NCI-H1105 treated with DMSO at 0.1 percent for 48 hours (cell line): ENCODE measurements around the gene NCR1.
"Not testable (repeated sequence)": the region's sequence is repeated elsewhere in the genome, so short reads cannot be mapped to it uniquely, and the experiment has no call there.

Experiments
- DNase-seq: peaks from one replicate; lab custom pipeline; 2025; lab: John Stamatoyannopoulos, UW

Gene NCR1, protein sequence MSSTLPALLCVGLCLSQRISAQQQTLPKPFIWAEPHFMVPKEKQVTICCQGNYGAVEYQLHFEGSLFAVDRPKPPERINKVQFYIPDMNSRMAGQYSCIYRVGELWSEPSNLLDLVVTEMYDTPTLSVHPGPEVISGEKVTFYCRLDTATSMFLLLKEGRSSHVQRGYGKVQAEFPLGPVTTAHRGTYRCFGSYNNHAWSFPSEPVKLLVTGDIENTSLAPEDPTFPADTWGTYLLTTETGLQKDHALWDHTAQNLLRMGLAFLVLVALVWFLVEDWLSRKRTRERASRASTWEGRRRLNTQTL

DNA sequence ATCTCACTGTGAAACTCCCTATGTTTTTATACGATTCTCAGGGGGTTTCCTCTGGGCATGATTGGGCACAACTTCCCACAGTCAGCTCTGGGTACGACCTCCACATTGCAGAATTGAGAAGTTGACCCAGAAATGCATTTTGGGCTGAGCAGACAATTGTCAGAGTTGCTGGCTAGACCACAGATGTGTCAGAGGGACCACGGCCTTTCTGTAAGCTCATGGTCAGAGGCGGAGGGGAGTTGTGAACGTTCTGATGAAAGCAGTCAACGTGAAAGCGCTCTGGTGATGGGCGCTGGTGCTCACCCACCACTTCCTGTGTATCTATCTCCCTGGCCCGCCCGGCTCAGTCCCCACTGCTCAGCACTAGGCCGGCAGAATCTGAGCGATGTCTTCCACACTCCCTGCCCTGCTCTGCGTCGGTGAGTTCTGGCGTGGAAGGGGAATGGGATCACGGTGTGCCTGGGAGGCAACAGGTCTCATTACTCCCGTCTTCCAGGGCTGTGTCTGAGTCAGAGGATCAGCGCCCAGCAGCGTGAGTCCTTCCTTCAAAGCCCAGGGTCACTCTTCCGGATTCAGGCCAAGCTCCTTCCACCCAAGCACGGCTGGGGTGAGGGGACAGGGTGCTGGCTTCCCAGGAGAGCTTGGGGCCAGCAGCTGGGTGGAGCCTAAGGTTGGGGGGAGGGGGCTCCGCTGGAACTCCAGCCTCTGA is at the start of gene NCR1:
Gene NCR1 (plus strand): TSS at position 346 of the 709 bp plus-strand sequence. CDS start 40 bp downstream, at position 386.
- no peak for DNase-seq

DNA sequence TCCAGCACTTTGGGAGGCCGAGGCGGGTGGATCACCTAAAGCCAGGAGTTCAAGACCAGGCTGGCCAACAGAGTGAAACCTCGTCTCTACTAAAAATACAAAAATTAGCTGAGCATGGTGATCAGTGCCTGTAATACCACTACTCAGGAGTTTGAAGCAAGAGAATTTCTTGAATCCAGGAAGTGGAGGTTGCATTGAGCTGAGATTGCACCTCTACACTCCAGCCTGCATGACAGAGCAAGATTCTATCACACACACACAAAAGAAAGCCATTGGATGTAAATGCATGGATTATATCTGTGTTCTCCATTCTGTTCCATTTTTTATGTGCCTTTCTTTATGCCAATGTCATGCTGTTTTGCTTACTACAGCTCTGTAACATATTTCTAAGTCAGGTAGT is 47.5 kb upstream of the NCR1 start:
- not testable (repeated sequence) for DNase-seq

DNA sequence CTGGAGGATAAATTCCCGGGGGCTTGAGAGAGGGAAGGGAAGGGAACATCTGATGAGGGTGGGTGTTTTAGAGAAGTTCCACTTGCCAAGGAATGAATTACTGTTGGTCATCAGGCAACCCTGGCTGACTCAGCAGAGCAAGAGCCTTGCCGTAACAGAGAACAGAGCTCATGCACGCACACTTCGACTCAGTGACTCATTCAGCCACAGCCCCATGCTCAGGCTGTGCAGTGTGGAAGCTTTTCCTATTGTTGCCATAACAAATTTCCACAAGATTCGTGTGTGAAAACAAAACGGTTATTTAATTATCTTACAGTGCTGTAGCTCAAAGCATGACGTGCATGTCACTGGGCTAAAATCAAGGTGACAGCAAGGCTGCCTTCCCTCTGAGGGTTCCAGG is 46.5 kb upstream of the NCR1 start:
- not testable (repeated sequence) for DNase-seq

DNA sequence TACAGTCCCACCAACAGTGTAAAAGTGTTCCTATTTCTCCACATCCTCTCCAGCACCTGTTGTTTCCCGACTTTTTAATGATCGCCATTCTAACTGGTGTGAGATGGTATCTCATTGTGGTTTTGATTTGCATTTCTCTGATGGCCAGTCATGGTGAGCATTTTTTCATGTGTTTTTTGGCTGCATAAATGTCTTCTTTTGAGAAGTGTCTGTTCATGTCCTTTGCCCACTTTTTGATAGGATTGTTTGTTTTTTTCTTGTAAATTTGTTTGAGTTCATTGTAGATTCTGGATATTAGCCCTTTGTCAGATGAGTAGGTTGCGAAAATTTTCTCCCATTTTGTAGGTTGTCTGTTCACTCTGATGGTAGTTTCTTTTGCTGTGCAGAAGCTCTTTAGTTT is 42.5 kb upstream of the NCR1 start:
- not testable (repeated sequence) for DNase-seq

DNA sequence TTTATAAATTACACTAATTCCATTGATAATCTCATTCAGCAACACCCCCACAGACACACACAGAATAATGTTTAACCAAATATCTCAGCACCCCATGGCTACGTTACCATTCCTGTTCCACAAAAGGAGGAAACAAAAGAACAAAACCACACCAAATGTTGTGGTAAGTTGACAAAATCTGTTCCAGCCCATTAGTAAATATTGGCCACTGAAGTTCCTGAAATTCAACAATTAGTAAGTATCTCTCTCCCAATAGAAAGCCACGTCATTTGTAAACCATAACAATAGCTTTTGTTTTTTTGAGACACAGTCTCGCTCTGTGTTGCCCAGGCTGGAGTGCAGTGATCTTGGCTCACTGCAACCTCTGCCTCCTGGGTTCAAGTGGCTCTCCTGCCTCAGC is 34.3 kb upstream of the NCR1 start:
- DNase-seq: no peak

DNA sequence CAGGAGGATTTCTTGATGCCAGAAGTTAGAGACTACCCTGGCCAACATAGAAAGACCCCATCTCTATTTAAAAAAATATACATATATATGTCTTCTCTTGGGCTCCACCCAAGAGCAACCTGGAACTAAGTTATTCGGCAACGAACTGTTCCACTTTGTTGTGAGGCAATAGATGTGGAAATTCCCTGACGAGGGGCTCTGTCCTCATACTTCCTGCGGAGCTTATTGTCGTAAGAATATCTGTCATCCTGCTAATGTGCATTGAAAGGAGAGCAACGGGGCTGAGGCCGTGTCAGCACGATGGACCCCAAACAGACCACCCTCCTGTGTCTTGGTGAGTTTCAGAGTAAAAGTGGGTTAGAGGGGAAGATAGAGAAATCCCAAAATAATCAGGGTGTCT is 32.0 kb upstream of the NCR1 start, which contains the start of gene FCAR:
Gene FCAR (plus strand): TSS at position 246 of the 400 bp plus-strand sequence. CDS start 55 bp downstream, at position 301.
- DNase-seq: no peak

DNA sequence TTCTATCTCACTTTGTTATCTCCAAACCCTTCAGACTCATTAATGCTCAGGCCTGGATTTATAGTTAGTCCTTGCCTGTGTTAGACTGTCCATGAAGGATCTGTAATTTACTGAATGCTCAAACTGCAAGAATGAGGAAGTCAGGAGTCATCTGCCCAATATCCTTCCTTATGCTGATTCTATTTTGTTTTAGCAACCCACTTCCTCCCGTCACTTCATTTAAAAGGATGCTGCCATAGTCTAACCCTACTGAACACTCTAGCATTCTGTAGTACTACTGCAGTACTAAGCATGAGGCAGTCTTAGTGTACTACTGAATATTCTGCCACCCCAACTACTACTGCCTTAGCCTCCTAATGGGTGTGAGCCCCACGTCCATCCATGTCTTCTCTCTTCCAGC is 30.4 kb upstream of the NCR1 start:
- DNase-seq: no peak

DNA sequence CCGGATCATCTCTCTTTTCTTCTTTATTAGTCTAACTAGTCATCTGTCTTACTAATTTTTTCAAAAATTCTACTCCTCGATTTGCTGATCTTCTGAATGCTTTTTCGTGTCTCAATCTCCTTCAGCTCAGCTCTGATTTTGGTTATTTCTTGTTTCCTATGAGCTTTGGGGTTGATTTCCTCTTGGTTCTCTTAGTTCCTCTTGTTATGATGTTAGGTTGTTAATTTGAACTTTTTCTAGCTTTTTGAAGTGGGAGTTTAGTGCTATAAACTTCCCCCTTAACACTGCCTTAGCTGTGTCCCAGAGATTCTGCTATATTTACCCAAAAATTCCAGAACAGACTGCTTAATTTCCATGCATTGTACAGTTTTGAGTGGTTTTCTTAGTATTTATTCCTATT is 28.5 kb upstream of the NCR1 start:
- no peak for DNase-seq

DNA sequence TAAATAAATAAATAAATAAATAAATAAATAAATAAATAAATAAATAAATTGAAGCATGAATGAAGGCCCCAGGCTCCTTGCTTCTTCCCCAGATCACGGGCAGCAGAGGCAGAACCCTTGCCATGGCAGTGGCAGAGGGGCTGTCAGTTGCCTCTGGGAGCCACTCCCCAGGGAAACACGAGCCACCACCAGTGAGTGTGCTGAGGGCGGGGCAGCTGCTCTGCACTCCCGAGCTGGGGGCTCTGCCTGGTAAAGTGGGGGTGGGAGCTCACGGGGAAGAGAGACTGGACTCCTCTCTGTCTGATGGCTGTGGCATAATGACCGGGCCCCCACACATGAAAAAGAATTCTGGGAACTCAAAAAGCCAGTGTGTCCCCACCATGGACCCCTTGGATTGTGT is 24.1 kb upstream of the NCR1 start:
- DNase-seq: no peak

DNA sequence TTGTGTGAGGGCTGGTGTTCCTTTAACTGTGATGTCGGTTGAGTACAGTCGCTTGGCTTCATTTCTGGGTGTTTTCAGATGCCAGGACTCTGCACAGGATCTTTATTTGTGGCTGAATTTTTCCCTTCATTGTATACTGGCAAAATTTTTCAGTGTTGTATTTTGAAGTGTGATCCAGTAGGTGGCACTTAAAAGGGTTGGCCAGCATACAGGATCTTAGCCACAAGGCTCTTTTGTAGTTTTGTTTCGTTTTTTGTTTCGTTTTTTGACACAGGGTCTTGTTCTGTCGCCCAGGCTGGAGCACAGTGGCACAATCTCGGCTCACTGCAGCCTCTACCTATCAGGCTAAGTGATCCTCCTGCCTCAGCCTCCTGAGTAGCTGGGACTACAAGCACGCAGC is 23.2 kb upstream of the NCR1 start:
- DNase-seq: no peak

DNA sequence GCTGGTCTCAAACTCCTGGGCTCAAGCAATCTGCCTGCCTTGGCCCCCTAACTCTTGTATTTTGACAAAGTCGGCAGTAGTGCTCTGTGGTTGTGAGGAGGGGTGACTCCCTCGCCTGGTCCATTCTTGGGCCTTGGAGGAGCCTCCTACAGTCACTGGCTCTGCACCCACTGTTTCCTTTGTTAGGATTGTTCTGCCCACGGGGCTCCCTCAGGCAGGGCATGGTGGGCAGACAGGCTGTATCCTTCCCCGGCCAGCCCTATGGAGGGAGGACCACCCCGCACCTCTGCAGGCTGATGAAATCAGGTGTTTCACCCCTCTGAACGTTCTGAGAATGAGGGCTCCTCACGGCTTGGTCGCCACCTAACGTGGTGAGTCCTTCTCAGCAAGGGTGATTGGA is 22.7 kb upstream of the NCR1 start:
- DNase-seq: no peak

DNA sequence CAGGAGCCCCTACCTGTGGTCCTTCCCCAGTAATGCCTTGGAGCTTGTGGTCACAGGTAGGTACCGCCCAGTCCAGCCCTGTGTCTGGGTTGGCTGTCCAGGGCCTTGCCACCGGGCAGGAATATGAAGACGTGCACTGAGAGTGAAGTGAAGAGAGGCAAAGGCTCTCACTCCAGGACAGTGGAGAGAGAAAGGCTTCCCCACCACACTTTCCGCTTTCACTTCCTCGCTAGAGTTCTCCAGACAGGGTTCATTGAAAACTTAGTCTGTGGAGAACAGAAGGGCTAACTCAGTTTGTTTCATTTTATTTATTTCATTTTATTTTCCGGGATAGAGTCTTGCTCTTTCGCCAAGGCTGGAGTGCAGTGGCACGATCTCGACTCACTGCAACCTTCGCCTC is 17.7 kb upstream of the NCR1 start:
- DNase-seq: no peak

DNA sequence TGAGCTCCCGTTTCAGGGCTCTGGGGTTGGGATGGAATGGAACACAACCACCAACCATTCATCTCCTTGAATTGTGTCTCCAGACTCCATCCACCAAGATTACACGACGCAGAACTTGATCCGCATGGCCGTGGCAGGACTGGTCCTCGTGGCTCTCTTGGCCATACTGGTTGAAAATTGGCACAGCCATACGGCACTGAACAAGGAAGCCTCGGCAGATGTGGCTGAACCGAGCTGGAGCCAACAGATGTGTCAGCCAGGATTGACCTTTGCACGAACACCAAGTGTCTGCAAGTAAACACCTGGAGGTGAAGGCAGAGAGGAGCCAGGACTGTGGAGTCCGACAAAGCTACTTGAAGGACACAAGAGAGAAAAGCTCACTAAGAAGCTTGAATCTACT is 16.4 kb upstream of the NCR1 start:
- no peak for DNase-seq

DNA sequence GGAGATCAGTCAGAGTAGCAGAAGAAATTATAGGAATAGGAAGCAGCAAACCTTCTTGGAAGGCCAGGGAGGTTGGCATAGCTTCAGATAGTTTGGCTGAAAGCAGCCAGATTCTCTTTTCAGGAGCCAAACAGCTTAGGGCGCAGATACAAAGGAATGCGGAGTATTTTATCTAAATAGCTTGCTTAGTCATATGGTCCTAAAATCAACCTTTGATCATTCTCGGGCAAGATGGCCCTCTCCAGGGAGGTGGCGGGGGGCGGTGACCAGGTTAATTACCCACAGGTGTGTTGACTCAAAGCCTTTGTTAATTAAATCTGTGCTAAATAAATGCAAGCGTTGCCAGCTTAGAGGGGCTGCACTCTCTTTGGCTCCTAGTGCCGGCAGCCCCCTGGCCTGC is 12.5 kb upstream of the NCR1 start:
- no peak for DNase-seq

DNA sequence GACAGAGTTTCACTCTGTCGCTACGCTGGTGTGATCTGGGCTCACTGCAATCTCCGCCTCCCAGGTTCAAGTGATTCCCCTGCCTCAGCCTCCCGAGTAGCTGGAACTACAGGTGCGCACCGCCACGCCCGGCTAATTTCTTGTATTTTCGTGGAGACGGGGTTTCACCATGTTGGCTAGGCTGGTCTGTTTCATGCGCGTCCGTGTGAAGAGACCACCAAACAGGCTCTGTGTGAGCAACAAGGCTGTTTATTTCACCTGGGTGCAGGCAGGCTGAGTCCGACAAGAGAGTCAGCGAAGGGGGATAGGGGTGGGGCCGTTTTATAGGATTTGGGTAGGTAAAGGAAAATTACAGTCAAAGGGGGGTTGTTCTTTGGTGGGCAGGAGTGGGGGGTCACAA is 11.8 kb upstream of the NCR1 start:
- DNase-seq: not testable (repeated sequence)

DNA sequence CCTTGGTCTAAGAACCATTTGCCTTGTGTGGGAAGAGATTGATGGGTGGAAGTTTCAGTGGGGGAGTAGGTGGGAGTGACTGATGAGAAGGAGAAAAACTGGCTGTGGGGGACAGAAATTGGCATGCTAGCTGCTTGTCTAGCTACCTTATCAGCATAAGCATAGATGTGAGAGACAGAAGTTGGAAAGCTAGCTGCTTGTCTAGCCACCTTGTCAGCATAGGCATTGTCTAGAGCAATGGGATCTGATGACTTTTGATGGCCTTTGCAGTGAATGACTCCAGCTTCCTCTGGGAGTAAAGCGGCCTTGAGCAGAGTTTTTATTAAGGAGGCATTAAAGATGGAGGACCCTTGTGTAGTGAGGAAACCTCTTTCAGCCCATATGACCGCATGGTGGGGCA is 9.9 kb upstream of the NCR1 start:
- no peak for DNase-seq

DNA sequence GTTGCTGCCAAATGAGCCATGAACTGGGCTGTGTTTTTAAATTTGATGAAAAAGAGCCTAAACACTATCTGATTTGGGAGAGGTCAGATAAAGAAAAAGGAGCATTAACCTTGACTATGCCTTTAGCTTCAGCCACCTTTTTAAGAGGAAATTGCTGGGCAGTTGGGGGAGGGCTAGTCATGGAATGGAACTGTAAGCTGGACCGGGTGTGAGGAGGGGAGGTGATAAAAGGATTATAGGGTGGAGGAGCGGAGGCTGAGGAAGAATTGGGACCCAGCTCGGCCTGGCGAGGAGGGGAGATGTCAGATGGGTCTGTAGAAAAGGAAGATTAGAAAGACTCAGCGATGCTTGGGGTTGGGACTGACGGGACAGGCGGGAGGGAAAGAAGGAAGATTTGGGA is 7.3 kb upstream of the NCR1 start:
- DNase-seq: not testable (repeated sequence)

DNA sequence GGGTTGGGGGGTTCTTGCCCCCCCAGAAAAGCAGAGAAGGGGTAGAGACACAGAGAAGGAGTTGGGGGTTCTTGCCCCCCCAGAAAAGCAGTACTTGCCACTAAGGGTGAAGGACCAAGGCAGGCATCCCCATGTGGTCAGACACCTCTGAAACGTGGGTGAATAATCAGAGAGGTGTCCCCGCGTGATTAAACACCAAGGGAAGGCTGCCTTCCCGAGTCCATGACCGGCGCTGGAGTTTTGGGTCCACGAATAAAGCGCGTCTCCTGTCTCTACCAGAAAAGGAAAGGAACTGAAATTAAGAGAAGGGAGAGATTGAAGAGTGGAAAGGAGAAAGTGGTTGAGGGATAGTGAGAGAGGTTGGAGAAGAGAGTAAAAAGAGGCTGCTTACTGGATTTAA is 6.3 kb upstream of the NCR1 start:
- DNase-seq: not testable (repeated sequence)

DNA sequence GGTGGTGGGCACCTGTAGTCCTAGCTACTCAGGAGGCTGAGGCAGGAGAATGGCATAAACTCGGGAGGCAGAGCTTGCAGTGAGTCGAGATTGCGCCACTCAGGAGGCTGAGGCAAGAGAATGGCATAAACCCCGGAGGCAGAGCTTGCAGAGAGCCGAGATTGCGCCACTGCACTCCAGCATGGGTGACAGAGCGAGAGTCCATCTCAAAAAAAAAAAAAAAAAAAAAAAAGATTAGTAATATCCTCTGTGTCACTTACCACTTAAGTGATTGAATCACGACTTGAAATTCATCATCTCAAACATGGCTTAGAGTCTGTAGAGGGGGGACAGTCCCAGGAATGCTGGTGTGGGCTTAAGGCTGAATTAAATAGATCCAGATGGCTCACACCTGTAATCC is 4.8 kb upstream of the NCR1 start:
- not testable (repeated sequence) for DNase-seq

DNA sequence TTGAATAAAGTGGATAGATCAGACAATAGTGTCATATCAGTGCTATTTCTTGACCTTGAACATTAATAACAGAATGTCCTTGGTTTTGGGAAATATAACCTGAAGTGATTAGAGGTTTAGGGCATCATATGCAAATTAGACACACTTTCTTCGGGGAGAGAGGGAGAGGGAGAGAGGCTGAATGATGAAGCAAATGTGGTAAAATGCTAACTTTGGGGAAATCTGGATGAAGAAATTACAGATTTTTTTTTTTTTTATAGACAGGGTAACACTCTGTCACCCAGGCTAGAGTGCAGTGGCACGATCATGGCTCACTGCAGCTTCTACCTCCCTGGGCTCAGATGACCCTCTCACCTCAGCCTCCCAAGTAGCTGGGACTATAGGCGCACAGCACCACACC is 3.9 kb upstream of the NCR1 start:
- no peak for DNase-seq

DNA sequence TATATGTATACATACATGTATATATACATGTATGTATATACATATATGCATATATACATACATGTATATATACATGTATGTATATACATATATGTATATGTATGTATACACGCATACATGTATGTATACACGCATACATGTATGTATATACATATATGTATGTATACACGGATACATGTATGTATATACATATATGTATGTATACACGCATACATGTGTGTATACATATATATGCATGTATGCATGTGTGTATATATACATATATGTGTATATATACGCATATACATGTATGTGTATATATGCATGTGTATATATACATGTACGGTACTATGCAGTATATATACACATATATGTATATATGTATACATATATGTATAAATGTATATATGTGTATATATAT is 2.6 kb upstream of the NCR1 start:
- DNase-seq: no peak

DNA sequence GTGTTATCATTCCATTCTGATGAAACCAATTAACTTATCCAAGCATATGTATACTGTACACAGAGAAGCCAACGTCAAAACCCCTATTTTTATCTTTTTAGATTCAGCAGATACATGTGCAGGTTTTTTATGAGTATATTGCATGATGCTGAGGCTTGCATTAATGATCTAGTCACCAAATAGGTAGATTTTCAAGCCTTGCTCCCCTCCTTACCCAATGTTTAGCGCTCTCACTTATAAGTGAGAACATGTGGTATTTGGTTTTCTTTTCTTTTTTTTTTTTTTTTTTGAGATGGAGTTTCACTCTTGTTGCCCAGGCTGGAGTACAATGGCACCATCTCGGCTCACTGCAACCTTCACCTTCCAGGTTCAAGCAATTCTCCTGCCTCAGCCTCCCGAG is 1.7 kb upstream of the NCR1 start:
- not testable (repeated sequence) for DNase-seq

DNA sequence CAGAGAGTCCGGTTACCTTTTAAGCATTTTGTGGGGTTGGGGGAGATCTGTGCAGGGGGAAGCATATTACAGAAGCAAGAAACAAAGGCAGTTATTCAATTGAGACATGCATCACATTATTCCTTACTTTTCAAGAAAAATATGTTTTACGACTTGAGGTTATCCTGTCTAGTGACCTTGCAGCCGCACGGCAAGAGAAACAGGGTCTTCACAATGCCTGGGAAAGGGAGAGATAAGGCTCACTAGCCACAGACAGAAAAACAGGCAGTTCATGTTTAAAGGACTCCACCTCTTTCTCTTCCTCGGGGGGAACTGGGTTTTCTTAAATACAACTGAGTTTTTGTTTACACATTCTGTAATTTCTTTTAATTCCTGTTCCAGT is 536 bp upstream of the NCR1 start:
- no peak for DNase-seq

DNA sequence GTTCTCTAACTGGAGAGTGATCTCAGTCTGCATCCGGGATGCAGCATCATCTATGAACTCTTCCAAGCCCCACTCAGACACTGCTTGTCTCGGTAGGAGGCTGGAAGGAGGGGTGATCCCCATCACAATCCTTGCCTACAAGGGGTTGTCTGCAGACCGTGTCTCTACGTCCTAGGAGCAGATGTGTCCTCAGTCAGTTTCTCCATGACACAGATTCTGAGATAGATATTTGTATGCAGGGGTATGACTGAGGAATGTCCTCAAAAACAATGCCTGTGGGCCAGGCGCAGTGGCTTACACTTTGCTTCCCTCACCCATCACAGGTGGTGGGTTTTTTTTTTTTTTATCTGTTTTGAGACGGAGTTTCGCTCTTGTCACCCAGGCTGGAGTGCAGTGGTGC is 871 bp downstream of the NCR1 start:
- DNase-seq: no peak
